ENCODE measurements around the gene PLCH1. TPM values are rescaled to one million over a fixed set of nuclear protein-coding genes. Genes with fewer than 3 reads are reported as not detected.

PLCH1 gene
- total and polyA plus RNA-seq, 4 experiments from 2014 or later: 0.02 TPM; not detected in 3

- H3K27me3 Mint-ChIP-seq: peaks cover 5% of the 10 kb centered on the region in 2 donors
- H3K4me3 Mint-ChIP-seq: no peak overlapping the region
- H3K27ac Mint-ChIP-seq: no peak overlapping the region
- Histone ChIP-seq H3K4me3 (ENCODE audit: low read length in 2 of 2) (no peak overlapping the region), H3K9me3 (ENCODE audit: control insufficient read depth in 1 of 2, low read length in 2 of 2) (no peaks in the 10 kb centered on the region), H3K4me1 (ENCODE audit: insufficient read depth, low read length) (no peaks in the 10 kb centered on the region), H3K27me3 (ENCODE audit: insufficient read depth, low read length) (no peaks in the 10 kb centered on the region), H3K27ac (ENCODE audit: low read depth, low read length) (no peak overlapping the region), H3K36me3 (ENCODE audit: insufficient read depth, low read length) (no peaks in the 10 kb centered on the region)
- H3K9me3 Mint-ChIP-seq: no peaks in the 10 kb centered on the region
- DNase-seq: no peak
- CTCF ChIA-PET (ENCODE audit: partially characterized antibody): no interaction called here
- POLR2A ChIA-PET (ENCODE audit: partially characterized antibody): no interaction called here
- intact Hi-C loops (cut with micrococcal nuclease): no loop called here
- no peaks in the 10 kb centered on the region for H3K36me3 Mint-ChIP-seq
- H3K4me1 Mint-ChIP-seq: no peaks in the 10 kb centered on the region
Measured at GRCh38 chr3:155656466-155656865, 88.4 kb downstream of the PLCH1 start.

- intact Hi-C loops (cut with micrococcal nuclease): no loop called here
- Histone ChIP-seq H3K9me3 (ENCODE audit: control insufficient read depth in 1 of 2, low read length in 2 of 2) (no peaks in the 10 kb centered on the region), H3K4me1 (ENCODE audit: insufficient read depth, low read length) (no peaks in the 10 kb centered on the region), H3K27ac (ENCODE audit: low read depth, low read length) (no peak overlapping the region), H3K27me3 (ENCODE audit: insufficient read depth, low read length) (no peaks in the 10 kb centered on the region), H3K36me3 (ENCODE audit: insufficient read depth, low read length) (no peaks in the 10 kb centered on the region), H3K4me3 (ENCODE audit: low read length in 2 of 2) (no peak overlapping the region)
- H3K4me1 Mint-ChIP-seq: no peaks in the 10 kb centered on the region
- ChIA-PET POLR2A (ENCODE audit: partially characterized antibody) (no interaction called here), CTCF (ENCODE audit: partially characterized antibody) (no interaction called here)
- H3K36me3 Mint-ChIP-seq: no peaks in the 10 kb centered on the region
- peaks cover 0 to 2% of the 10 kb centered on the region in 2 donors for H3K27me3 Mint-ChIP-seq
- no peak for DNase-seq
- H3K27ac Mint-ChIP-seq: no peak overlapping the region
- H3K9me3 Mint-ChIP-seq: no peaks in the 10 kb centered on the region
- no peak overlapping the region for H3K4me3 Mint-ChIP-seq
Measured at GRCh38 chr3:155651489-155652218, 93.2 kb downstream of the PLCH1 start.

- intact Hi-C loops (cut with micrococcal nuclease): no loop called here
- Mint-ChIP-seq H3K27ac (no peak overlapping the region), H3K4me1 (no peaks in the 10 kb centered on the region), H3K36me3 (no peaks in the 10 kb centered on the region), H3K4me3 (no peak overlapping the region), H3K27me3 (peaks cover 0 to 2% of the 10 kb centered on the region in 2 donors), H3K9me3 (no peaks in the 10 kb centered on the region)
- Histone ChIP-seq H3K4me1 (ENCODE audit: insufficient read depth, low read length) (no peaks in the 10 kb centered on the region), H3K36me3 (ENCODE audit: insufficient read depth, low read length) (no peaks in the 10 kb centered on the region), H3K4me3 (ENCODE audit: low read length in 2 of 2) (no peak overlapping the region), H3K27ac (ENCODE audit: low read depth, low read length) (no peak overlapping the region), H3K9me3 (ENCODE audit: control insufficient read depth in 1 of 2, low read length in 2 of 2) (no peaks in the 10 kb centered on the region), H3K27me3 (ENCODE audit: insufficient read depth, low read length) (no peaks in the 10 kb centered on the region)
- ChIA-PET POLR2A (ENCODE audit: partially characterized antibody) (no interaction called here), CTCF (ENCODE audit: partially characterized antibody) (no interaction called here)
- DNase-seq: no peak
Measured at GRCh38 chr3:155648013-155648591, 96.8 kb downstream of the PLCH1 start.

- DNase-seq: no peak
- CTCF ChIA-PET (ENCODE audit: partially characterized antibody): no interaction called here
- no peaks in the 10 kb centered on the region for H3K36me3 ChIP-seq (ENCODE audit: insufficient read depth, low read length)
- Mint-ChIP-seq H3K27me3 (peaks cover 0 to 2% of the 10 kb centered on the region in 2 donors), H3K36me3 (no peaks in the 10 kb centered on the region), H3K9me3 (no peaks in the 10 kb centered on the region), H3K4me1 (no peaks in the 10 kb centered on the region), H3K27ac (no peak overlapping the region), H3K4me3 (no peak overlapping the region)
- H3K9me3 ChIP-seq (ENCODE audit: control insufficient read depth in 1 of 2, low read length in 2 of 2): no peaks in the 10 kb centered on the region
- POLR2A ChIA-PET (ENCODE audit: partially characterized antibody): no interaction called here
- H3K4me3 ChIP-seq (ENCODE audit: low read length in 2 of 2): no peak overlapping the region
- no peaks in the 10 kb centered on the region for H3K27me3 ChIP-seq (ENCODE audit: insufficient read depth, low read length)
- H3K4me1 ChIP-seq (ENCODE audit: insufficient read depth, low read length): no peaks in the 10 kb centered on the region
- no peak overlapping the region for H3K27ac ChIP-seq (ENCODE audit: low read depth, low read length)
- intact Hi-C loops (cut with micrococcal nuclease): no loop called here
Measured at GRCh38 chr3:155647206-155647605, 97.7 kb downstream of the PLCH1 start.

- Histone ChIP-seq H3K4me1 (ENCODE audit: insufficient read depth, low read length) (no peaks in the 10 kb centered on the region), H3K36me3 (ENCODE audit: insufficient read depth, low read length) (no peaks in the 10 kb centered on the region), H3K4me3 (ENCODE audit: low read length in 2 of 2) (no peak overlapping the region), H3K27me3 (ENCODE audit: insufficient read depth, low read length) (no peaks in the 10 kb centered on the region), H3K27ac (ENCODE audit: low read depth, low read length) (no peak overlapping the region), H3K9me3 (ENCODE audit: control insufficient read depth in 1 of 2, low read length in 2 of 2) (no peaks in the 10 kb centered on the region)
- no peaks in the 10 kb centered on the region for H3K4me1 Mint-ChIP-seq
- no peaks in the 10 kb centered on the region for H3K36me3 Mint-ChIP-seq
- no peak overlapping the region for H3K4me3 Mint-ChIP-seq
- H3K27me3 Mint-ChIP-seq: peaks cover 0 to 2% of the 10 kb centered on the region in 2 donors
- ChIA-PET POLR2A (ENCODE audit: partially characterized antibody) (no interaction called here), CTCF (ENCODE audit: partially characterized antibody) (no interaction called here)
- no peaks in the 10 kb centered on the region for H3K9me3 Mint-ChIP-seq
- intact Hi-C loops (cut with micrococcal nuclease): no loop called here
- no peak overlapping the region for H3K27ac Mint-ChIP-seq
- no peak for DNase-seq
Measured at GRCh38 chr3:155646669-155647068, 98.2 kb downstream of the PLCH1 start.

- Mint-ChIP-seq H3K4me3 (no peak overlapping the region), H3K27me3 (peaks cover 0 to 2% of the 10 kb centered on the region in 2 donors), H3K36me3 (no peaks in the 10 kb centered on the region), H3K4me1 (no peaks in the 10 kb centered on the region), H3K9me3 (no peaks in the 10 kb centered on the region), H3K27ac (no peak overlapping the region)
- no peak for DNase-seq
- POLR2A ChIA-PET (ENCODE audit: partially characterized antibody): no interaction called here
- no peaks in the 10 kb centered on the region for H3K9me3 ChIP-seq (ENCODE audit: control insufficient read depth in 1 of 2, low read length in 2 of 2)
- no peak overlapping the region for H3K4me3 ChIP-seq (ENCODE audit: low read length in 2 of 2)
- no peaks in the 10 kb centered on the region for H3K36me3 ChIP-seq (ENCODE audit: insufficient read depth, low read length)
- CTCF ChIA-PET (ENCODE audit: partially characterized antibody): no interaction called here
- no peaks in the 10 kb centered on the region for H3K27me3 ChIP-seq (ENCODE audit: insufficient read depth, low read length)
- no peak overlapping the region for H3K27ac ChIP-seq (ENCODE audit: low read depth, low read length)
- H3K4me1 ChIP-seq (ENCODE audit: insufficient read depth, low read length): no peaks in the 10 kb centered on the region
- intact Hi-C loops (cut with micrococcal nuclease): no loop called here
Measured at GRCh38 chr3:155646128-155646527, 98.7 kb downstream of the PLCH1 start.

- Histone ChIP-seq H3K36me3 (ENCODE audit: insufficient read depth, low read length) (no peaks in the 10 kb centered on the region), H3K4me3 (ENCODE audit: low read length in 2 of 2) (no peak overlapping the region), H3K4me1 (ENCODE audit: insufficient read depth, low read length) (no peaks in the 10 kb centered on the region), H3K27ac (ENCODE audit: low read depth, low read length) (no peak overlapping the region), H3K9me3 (ENCODE audit: control insufficient read depth in 1 of 2, low read length in 2 of 2) (no peaks in the 10 kb centered on the region), H3K27me3 (ENCODE audit: insufficient read depth, low read length) (no peaks in the 10 kb centered on the region)
- intact Hi-C loops (cut with micrococcal nuclease): no loop called here
- Mint-ChIP-seq H3K36me3 (no peaks in the 10 kb centered on the region), H3K27me3 (peaks cover 2% of the 10 kb centered on the region in 2 donors), H3K9me3 (no peaks in the 10 kb centered on the region), H3K4me3 (no peak overlapping the region), H3K27ac (no peak overlapping the region), H3K4me1 (no peaks in the 10 kb centered on the region)
- no peak for DNase-seq
- CTCF ChIA-PET (ENCODE audit: partially characterized antibody): no interaction called here
- POLR2A ChIA-PET (ENCODE audit: partially characterized antibody): no interaction called here
Measured at GRCh38 chr3:155643581-155644165, 101.2 kb downstream of the PLCH1 start.
